ENCODE data around the gene IP6K1. TPM values are rescaled to one million over a fixed set of nuclear protein-coding genes. Genes with fewer than 3 reads are reported as not detected.
A peak's percentile ranks its signal among the peaks of the same experiment; 100 is the strongest.

The IP6K1 gene
- total and polyA plus RNA-seq, 7 donors: 13.8 to 37.1 (median 29.1) TPM

- intact Hi-C loops (cut with DNase I): no loop called here
- Histone ChIP-seq H3K9me3 (no peaks in the 10 kb centered on the region), H3K36me3 (peaks cover 20 to 68% (median 42%) of the 10 kb centered on the region in 4 donors), H3K27me3 (no peaks in the 10 kb centered on the region), H3K27ac (no peak overlapping the region), H3K4me1 (peaks cover 0 to 18% (median 13%) of the 10 kb centered on the region in 4 donors), H3K4me3 (no peak overlapping the region)
- no peak for DNase-seq
- 94 to 96% methylated on average over 15 of the region's 15 CpGs for WGBS, 2 donors
- no peak for TF ChIP-seq CTCF (IDR thresholded peaks at IDR 0.05)
- no peak for TF ChIP-seq EP300 (IDR thresholded peaks at IDR 0.05)
- TF ChIP-seq POLR2AphosphoS5 (IDR thresholded peaks at IDR 0.05): no peak
- TF ChIP-seq POLR2A (IDR thresholded peaks at IDR 0.05): no peak
Measured at GRCh38 chr3:49727924-49728361, 58.4 kb downstream of the IP6K1 start.

GRCh38 chr3:49727154-49727923, 59.0 kb downstream of the IP6K1 start:
- no peak for DNase-seq
- Histone ChIP-seq H3K36me3 (peaks cover 20 to 64% (median 36%) of the 10 kb centered on the region in 4 donors), H3K4me3 (no peak overlapping the region), H3K9me3 (no peaks in the 10 kb centered on the region), H3K27ac (no peak overlapping the region), H3K27me3 (no peaks in the 10 kb centered on the region), H3K4me1 (peaks cover 0 to 24% (median 19%) of the 10 kb centered on the region in 4 donors)
- intact Hi-C loops (cut with DNase I): no loop called here
- TF ChIP-seq CTCF (IDR thresholded peaks at IDR 0.05) (no peak), POLR2AphosphoS5 (IDR thresholded peaks at IDR 0.05) (no peak), EP300 (IDR thresholded peaks at IDR 0.05) (no peak), POLR2A (IDR thresholded peaks at IDR 0.05) (no peak)
- WGBS, 2 donors: 90 to 92% methylated on average over 19 of the region's 19 CpGs

- no peak overlapping the region for H3K4me3 ChIP-seq
- H3K36me3 ChIP-seq: peaks cover 20 to 64% (median 32%) of the 10 kb centered on the region in 4 donors
- peak overlapping the region in 1 of 4 donors; percentile 96 for H3K27ac ChIP-seq
- no peaks in the 10 kb centered on the region for H3K27me3 ChIP-seq
- intact Hi-C loops (cut with DNase I): no loop called here
- TF ChIP-seq POLR2A (IDR thresholded peaks at IDR 0.05) (no peak), EP300 (IDR thresholded peaks at IDR 0.05) (no peak), CTCF (IDR thresholded peaks at IDR 0.05) (no peak), POLR2AphosphoS5 (IDR thresholded peaks at IDR 0.05) (no peak)
- 55 to 86% methylated on average over 11 of the region's 11 CpGs for WGBS, 2 donors
- H3K4me1 ChIP-seq: peaks cover 0 to 31% (median 21%) of the 10 kb centered on the region in 4 donors
- DNase-seq: no peak
- no peaks in the 10 kb centered on the region for H3K9me3 ChIP-seq
Measured at GRCh38 chr3:49725906-49726681, 60.2 kb downstream of the IP6K1 start.

- Histone ChIP-seq H3K4me3 (peak overlapping the region; percentile 90 to 99 (median 93)), H3K9me3 (no peaks in the 10 kb centered on the region), H3K36me3 (peaks cover 20 to 56% (median 27%) of the 10 kb centered on the region in 4 donors), H3K4me1 (peaks cover 0 to 40% (median 28%) of the 10 kb centered on the region in 4 donors), H3K27me3 (no peaks in the 10 kb centered on the region), H3K27ac (peak overlapping the region; percentile 92 to 96 (median 94))
- no peak for TF ChIP-seq EP300 (IDR thresholded peaks at IDR 0.05)
- no peak for TF ChIP-seq POLR2AphosphoS5 (IDR thresholded peaks at IDR 0.05)
- TF ChIP-seq POLR2A (IDR thresholded peaks at IDR 0.05): no peak
- TF ChIP-seq CTCF (IDR thresholded peaks at IDR 0.05): no peak
- peak; percentile 73 for DNase-seq
- WGBS, 2 donors: 17 to 29% methylated on average over 6 of the region's 6 CpGs
- intact Hi-C loops (cut with DNase I): loop anchor here (5.0 kb wide), 1 partner anchor 63 kb away; the partner anchor contains the start of gene IP6K1
Measured at GRCh38 chr3:49724586-49724985, 61.8 kb downstream of the IP6K1 start.

Data from sigmoid colon (tissue), 7 donors.